T-helper 2 cell treated with Interferon-gamma antibody and Interleukin-4, amounts not matched to agents 5 μg/mL and 100 μg/mL, for 36 hours (primary cell): ENCODE data around the gene KCNJ10.

Source experiments
- DNase-seq: peaks from one replicate; pipeline ENCODE4 v3.0.0; 2021; ENCODE audit warnings: low spot score
- H3K27ac Mint-ChIP-seq: one replicate; pipeline ENCODE4 v1.8.0; 2021; ENCODE audit warnings: mild to moderate bottlenecking, mixed read lengths
- H3K27me3 Mint-ChIP-seq: one replicate; pipeline ENCODE4 v1.8.0; 2021; ENCODE audit warnings: low read depth, mixed read lengths
- H3K36me3 Mint-ChIP-seq: one replicate; pipeline ENCODE4 v1.8.0; 2021; ENCODE audit warnings: low read depth, mixed read lengths
- H3K4me1 Mint-ChIP-seq: one replicate; pipeline ENCODE4 v1.8.0; 2021; ENCODE audit warnings: low read depth, mixed read lengths
- H3K4me3 Mint-ChIP-seq: one replicate; pipeline ENCODE4 v1.8.0; 2022; ENCODE audit warnings: mild to moderate bottlenecking, moderate library complexity, mixed read lengths
- H3K9me3 Mint-ChIP-seq: one replicate; pipeline ENCODE4 v1.8.0; 2021; ENCODE audit warnings: mixed read lengths

Gene KCNJ10

GRCh38 chr1:159949123-159949522, 120.8 kb downstream of the KCNJ10 start:
- Mint-ChIP-seq H3K4me3 (no peak overlapping the region), H3K36me3 (no peaks in the 10 kb centered on the region), H3K27ac (no peak overlapping the region), H3K4me1 (peaks cover 4% of the 10 kb centered on the region), H3K9me3 (no peaks in the 10 kb centered on the region), H3K27me3 (peaks cover 53% of the 10 kb centered on the region)
- no peak for DNase-seq
